ENCODE measurements around the gene SLC22A17. TPM values are rescaled to one million over a fixed set of nuclear protein-coding genes. Genes with fewer than 3 reads are reported as not detected.
A peak's percentile ranks its signal among the peaks of the same experiment; 100 is the strongest.

SLC22A17 gene
- total RNA-seq, 3 donors from 2014 or later, result 2.0 to 2.4 (median 2.3) TPM

DNA sequence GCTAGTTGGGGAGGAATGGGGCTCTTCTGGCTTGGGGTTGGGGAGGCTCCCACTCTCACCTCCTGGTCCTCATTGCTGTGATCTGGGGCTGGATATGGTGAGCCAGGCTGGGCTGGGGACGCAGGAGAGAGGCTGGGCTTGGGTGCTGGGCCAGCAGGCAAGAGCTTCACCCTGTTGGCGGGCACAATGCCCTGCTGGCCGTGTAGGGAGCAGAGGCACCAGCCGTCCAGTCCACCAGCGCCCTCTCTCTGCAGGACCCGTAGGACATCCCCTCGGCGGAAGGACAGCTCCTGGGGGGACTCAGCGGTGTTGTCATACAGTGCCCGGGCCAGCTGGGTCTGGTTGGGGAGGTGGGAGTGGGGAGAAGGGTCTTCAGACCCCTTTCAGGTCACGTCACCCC lies 7.8 kb upstream of the SLC22A17 start:
- no peak for ATAC-seq
- H3K36me3 Mint-ChIP-seq (ENCODE audit: insufficient read depth), result no peaks in the 10 kb centered on the region
- no peaks in the 10 kb centered on the region for H3K4me1 Mint-ChIP-seq (ENCODE audit: low read depth)
- no peak for DNase-seq
- H3K27me3 Mint-ChIP-seq (ENCODE audit: low read depth), result peaks cover 26% of the 10 kb centered on the region
- no peaks in the 10 kb centered on the region for H3K9me3 Mint-ChIP-seq
- no peak overlapping the region for H3K4me3 Mint-ChIP-seq

DNA sequence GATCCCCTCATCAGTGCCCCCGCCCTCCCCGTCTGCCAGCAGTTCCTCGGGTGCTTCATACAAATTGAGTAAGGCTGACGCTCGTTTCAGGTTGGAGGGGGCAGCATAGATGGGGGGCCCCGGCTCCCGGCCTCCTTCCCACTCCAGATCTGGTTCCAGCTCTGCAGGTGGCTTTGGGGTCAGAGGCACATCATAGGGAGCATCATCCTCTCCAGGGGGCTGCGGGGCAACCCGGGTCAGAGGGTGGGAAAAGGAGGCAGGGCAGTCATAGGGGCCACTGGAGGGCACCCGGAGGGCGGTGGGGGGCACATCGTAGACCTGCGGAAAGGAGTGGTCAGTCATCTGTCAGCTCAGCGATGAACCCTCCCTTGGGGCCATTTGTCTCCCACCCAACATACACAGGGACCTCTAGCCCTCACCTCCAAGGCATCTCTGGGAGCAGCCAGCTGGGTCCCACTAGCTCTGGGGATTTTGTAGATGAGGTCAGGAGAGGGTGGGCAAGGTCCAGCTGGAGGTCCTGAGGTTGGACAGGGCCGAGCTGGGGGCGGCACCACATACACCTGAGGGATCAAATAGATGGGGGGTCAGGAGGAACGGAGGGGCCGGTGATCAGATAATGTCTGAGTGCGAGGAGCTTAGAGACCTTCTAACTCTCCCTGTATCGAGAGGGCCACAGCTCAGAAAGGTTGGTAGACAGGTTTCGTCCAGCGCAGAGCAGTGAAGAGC lies 7.2 kb upstream of the SLC22A17 start:
- ATAC-seq (no peak), DNase-seq (no peak)
- Mint-ChIP-seq H3K36me3 (ENCODE audit: insufficient read depth) (no peaks in the 10 kb centered on the region), H3K9me3 (no peaks in the 10 kb centered on the region), H3K27me3 (ENCODE audit: low read depth) (peaks cover 31% of the 10 kb centered on the region), H3K4me1 (ENCODE audit: low read depth) (no peaks in the 10 kb centered on the region), H3K4me3 (no peak overlapping the region)

DNA sequence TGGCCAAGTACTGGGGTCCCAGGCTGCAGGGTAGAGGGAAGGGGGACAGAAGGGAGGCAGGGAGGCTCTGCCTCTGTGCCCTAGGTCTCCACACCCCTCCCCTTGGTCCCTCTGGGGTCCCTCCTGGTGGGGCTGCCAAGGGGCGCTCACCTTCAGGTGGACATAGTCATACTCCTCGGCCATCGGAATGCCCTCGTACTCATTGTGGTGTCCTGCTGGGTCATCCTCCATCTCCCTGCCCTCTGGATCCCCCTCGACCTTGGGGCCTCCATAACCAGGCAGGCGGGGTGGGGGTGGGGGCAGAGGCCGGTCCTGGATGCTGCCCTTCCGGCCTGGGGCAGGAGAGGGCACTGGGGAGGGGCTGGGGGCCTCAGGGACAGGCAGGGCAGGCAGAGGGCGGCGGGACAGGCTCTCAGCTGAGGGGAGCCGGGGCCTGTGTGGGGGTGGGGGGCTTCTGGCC lies 6.5 kb upstream of the SLC22A17 start:
- H3K27me3 Mint-ChIP-seq (ENCODE audit: low read depth), result peaks cover 30% of the 10 kb centered on the region
- DNase-seq, result no peak
- H3K9me3 Mint-ChIP-seq, result no peaks in the 10 kb centered on the region
- no peak overlapping the region for H3K4me3 Mint-ChIP-seq
- H3K4me1 Mint-ChIP-seq (ENCODE audit: low read depth), result no peaks in the 10 kb centered on the region
- no peaks in the 10 kb centered on the region for H3K36me3 Mint-ChIP-seq (ENCODE audit: insufficient read depth)
- no peak for ATAC-seq

DNA sequence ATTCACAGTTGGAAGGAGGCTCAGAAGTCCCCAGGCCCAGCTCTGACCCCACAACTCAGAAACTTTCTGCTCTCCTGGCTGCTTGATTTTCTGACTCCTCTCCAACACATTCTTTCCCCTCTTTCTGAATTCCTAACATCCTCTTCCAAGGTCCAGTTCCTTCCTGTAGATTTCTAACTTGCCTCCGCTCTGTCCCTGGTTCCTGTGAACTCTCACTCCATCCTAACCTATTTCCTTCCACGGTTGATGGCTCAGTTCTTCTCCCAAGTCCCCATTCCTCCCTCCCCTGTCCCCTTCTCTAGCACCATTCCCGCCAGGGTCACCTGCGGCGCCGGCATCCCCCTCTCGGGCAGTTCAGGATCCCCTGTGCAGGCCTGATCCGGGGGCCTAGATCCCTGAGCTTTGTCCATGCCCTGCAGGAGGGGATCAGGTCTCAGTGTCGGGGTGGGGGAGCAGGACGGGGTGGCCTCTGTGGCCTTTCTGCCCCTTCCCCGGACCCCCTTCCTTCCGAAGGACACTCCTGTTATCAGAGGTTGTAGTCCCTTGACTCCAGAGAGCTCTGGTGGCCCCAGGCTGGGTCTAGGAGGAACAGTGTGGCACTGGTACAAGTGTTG lies 6.0 kb upstream of the SLC22A17 start:
- H3K4me1 Mint-ChIP-seq (ENCODE audit: low read depth), result no peaks in the 10 kb centered on the region
- ATAC-seq, result no peak
- no peak overlapping the region for H3K4me3 Mint-ChIP-seq

DNA sequence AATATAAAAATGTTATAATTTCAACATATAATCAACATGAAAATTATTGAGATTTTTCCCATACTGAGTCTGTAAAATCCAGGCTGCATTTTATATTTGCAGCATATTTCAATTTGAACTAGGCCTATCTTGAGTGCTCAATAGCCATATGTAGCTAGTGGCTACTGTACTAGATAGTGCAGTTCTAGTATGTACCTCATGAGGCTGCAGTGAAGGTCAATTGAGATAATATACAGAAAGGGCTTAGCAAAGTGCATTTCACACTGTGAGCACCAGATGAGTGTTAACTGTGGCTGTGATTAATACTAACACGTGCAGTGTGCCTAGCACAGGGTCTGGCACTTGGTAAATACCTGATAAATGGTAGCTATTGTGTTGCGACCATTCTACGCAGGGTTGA lies 5.4 kb upstream of the SLC22A17 start:
- ATAC-seq (no peak), DNase-seq (no peak)
- Mint-ChIP-seq H3K36me3 (ENCODE audit: insufficient read depth) (no peaks in the 10 kb centered on the region), H3K4me3 (no peak overlapping the region), H3K9me3 (no peaks in the 10 kb centered on the region), H3K27me3 (ENCODE audit: low read depth) (peaks cover 35% of the 10 kb centered on the region), H3K4me1 (ENCODE audit: low read depth) (peaks cover 2% of the 10 kb centered on the region)

More for the DNA sequence above, 6.0 kb upstream of the SLC22A17 start:
- peaks cover 32% of the 10 kb centered on the region for H3K27me3 Mint-ChIP-seq (ENCODE audit: low read depth)
- H3K9me3 Mint-ChIP-seq, result no peaks in the 10 kb centered on the region
- H3K36me3 Mint-ChIP-seq (ENCODE audit: insufficient read depth), result no peaks in the 10 kb centered on the region
- no peak for DNase-seq

DNA sequence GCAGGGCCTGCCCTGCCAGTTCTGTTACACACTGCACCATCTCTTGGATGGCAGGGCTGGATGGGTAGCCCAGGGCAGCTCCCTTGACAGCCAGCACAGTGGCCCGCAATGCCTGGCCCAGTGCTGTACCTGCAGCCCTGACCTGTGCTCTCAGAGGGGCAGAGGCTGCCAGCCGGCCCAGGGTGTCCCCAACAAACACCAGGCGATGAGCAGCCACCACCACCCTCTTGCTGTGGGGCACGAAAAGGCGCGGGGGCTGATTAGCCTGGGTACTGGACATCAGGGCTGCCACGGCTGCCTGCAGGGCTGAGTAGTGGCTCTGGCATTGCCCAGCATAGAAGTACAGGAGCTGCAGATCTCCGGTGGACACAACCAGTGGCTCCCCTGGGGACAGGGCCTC lies 4.6 kb upstream of the SLC22A17 start:
- Mint-ChIP-seq H3K9me3 (no peaks in the 10 kb centered on the region), H3K4me1 (ENCODE audit: low read depth) (peaks cover 6% of the 10 kb centered on the region), H3K4me3 (no peak overlapping the region), H3K27me3 (ENCODE audit: low read depth) (peaks cover 37% of the 10 kb centered on the region), H3K36me3 (ENCODE audit: insufficient read depth) (no peaks in the 10 kb centered on the region)
- ATAC-seq, result no peak
- no peak for DNase-seq

DNA sequence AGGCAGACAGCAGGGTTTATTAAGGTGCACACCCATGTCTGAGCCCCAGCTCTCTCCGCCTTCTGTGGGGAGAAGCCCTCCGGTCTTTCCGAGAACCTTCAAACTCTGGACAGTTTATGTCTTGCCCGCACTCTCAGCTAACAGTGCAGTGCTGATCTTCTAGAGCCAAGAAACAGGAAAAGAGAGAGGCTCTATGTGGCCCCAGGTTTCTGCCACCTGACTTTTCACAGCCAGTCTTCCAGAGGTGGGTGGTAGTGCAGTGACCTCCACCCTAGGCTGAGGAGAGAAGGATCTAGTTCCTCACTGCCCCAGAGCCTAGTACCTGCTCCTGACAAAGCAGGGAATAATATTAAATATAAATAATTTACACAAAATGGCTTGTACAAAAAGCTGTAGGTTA lies 4.0 kb upstream of the SLC22A17 start:
- H3K4me3 Mint-ChIP-seq, result no peak overlapping the region
- no peak for ATAC-seq
- H3K4me1 Mint-ChIP-seq (ENCODE audit: low read depth), result peaks cover 6% of the 10 kb centered on the region

DNA sequence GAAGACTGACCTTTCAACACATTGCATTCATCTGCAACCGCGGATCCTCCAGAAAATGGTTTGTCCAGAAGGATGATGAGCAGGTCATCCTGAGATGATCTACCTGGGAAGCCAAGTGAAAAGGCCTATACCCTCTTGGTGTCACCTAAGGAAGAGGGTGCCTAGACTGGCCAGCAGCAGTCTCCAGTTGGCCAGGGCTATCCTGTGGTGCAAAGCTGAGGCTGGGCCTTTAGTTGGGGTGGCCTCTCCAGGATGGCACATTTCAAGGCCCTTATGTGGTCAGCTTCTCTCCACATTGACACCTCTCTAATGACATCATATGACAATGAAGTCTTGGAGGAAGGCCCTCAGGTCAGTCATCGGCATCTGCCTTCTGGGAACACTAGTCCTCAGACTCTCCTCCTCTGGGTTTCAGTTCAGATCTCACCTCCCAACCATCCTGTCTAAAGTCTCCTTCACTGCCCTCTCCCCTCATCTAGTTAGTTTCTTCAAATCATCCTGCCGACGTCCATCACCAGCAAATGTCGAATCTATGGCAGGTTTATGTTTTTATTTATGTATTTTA lies 3.3 kb upstream of the SLC22A17 start:
- Mint-ChIP-seq H3K36me3 (ENCODE audit: insufficient read depth) (no peaks in the 10 kb centered on the region), H3K27me3 (ENCODE audit: low read depth) (peaks cover 44% of the 10 kb centered on the region), H3K9me3 (no peaks in the 10 kb centered on the region), H3K4me1 (ENCODE audit: low read depth) (peaks cover 6% of the 10 kb centered on the region), H3K4me3 (no peak overlapping the region)
- no peak for ATAC-seq
- DNase-seq, result no peak

More for the DNA sequence above, 4.0 kb upstream of the SLC22A17 start:
- H3K9me3 Mint-ChIP-seq, result no peaks in the 10 kb centered on the region
- H3K27me3 Mint-ChIP-seq (ENCODE audit: low read depth), result peaks cover 37% of the 10 kb centered on the region
- no peaks in the 10 kb centered on the region for H3K36me3 Mint-ChIP-seq (ENCODE audit: insufficient read depth)
- no peak for DNase-seq

DNA sequence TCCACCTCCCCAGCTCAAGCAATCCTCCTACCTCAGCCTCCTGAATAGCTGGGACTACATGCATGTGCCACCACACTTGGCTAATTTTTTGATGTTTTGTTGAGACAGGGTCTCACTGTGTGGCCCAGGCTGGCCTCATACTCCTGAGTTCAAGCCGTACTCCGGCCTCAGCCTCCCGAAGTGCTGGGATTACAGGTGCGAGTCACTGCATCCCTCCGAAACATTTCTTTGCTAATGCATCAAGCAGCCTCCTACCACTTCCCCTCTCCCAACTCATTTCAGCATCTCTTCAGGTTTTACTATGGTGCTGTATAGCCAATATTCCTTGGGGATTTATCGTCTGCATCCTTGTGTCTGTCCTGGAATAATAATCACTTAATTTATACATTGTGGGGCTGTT lies 2.3 kb upstream of the SLC22A17 start:
- DNase-seq (no peak), ATAC-seq (no peak)
- peaks cover 49% of the 10 kb centered on the region for H3K27me3 Mint-ChIP-seq (ENCODE audit: low read depth)
- no peaks in the 10 kb centered on the region for H3K9me3 Mint-ChIP-seq
- H3K4me3 Mint-ChIP-seq, result no peak overlapping the region
- H3K4me1 Mint-ChIP-seq (ENCODE audit: low read depth), result peaks cover 6% of the 10 kb centered on the region
- H3K36me3 Mint-ChIP-seq (ENCODE audit: insufficient read depth), result no peaks in the 10 kb centered on the region

DNA sequence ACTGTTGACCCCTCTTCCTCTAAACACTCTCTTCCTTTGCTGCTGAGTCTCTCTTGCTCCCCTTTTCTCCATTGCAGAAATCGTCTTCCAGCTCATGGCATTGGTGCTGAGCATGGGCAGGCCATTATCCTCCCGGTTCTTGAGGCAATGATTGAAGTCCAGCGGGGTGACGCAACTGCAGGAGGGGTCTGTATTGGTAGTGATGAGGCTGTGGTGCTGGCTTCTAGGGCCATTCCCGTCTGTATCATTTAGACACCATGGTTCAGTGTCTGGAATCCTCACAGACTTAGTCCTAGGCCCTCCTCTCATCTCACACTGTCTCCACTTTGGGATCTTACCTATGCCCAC lies 720 bp upstream of the SLC22A17 start:
- no peak for ATAC-seq
- Mint-ChIP-seq H3K9me3 (no peaks in the 10 kb centered on the region), H3K4me3 (peak overlapping the region; percentile 73), H3K27me3 (ENCODE audit: low read depth) (peaks cover 48% of the 10 kb centered on the region), H3K4me1 (ENCODE audit: low read depth) (peaks cover 6% of the 10 kb centered on the region), H3K36me3 (ENCODE audit: insufficient read depth) (no peaks in the 10 kb centered on the region)
- DNase-seq, result no peak

DNA sequence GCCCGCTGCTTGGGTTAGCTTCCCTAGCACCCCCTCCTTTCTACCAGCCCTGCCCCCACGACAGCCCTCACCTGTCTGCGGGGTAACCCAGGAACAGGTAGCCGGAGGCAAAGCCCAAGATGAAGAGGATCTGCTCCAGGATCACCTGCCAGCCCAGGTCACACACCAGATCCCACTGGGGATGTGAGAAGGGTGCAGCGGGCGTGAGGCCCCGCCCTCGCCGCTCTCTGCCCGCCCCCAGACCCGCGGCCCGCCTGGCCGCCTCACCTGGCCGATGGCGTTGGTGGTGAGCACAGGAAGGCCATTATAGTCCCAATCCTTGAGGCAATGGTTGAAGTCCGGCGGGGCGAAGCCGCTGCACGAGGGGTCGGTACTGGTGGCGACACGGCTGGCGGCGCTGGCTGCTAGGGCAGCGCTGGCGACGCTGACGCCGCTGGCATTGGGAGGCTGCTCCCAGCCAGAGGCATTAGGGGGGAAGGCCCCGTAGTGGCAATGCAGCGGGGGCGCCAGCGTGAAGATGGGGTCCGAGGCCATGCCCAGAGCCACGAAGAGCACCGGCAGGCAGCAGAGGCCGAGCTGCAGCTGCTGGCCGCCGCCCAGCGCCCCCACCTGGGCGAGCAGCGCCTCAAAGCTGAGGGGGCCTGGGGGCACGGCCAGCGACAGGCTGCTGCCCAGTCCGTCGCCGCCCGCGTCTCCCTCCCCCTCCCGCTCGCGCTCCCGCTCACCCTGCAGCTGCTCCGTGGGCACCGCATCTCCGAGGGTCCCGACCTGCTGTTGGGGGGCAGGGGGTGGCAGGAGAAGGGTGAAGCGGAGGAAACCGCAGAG lies 794 bp downstream of the SLC22A17 start:
- H3K27me3 Mint-ChIP-seq (ENCODE audit: low read depth), result peaks cover 48% of the 10 kb centered on the region
- no peak for DNase-seq
- H3K9me3 Mint-ChIP-seq, result no peaks in the 10 kb centered on the region
- peaks cover 6% of the 10 kb centered on the region for H3K4me1 Mint-ChIP-seq (ENCODE audit: low read depth)
- ATAC-seq, result peak; percentile 38 to 45
- H3K4me3 Mint-ChIP-seq, result peak overlapping the region; percentile 73
- H3K36me3 Mint-ChIP-seq (ENCODE audit: insufficient read depth), result no peaks in the 10 kb centered on the region

DNA sequence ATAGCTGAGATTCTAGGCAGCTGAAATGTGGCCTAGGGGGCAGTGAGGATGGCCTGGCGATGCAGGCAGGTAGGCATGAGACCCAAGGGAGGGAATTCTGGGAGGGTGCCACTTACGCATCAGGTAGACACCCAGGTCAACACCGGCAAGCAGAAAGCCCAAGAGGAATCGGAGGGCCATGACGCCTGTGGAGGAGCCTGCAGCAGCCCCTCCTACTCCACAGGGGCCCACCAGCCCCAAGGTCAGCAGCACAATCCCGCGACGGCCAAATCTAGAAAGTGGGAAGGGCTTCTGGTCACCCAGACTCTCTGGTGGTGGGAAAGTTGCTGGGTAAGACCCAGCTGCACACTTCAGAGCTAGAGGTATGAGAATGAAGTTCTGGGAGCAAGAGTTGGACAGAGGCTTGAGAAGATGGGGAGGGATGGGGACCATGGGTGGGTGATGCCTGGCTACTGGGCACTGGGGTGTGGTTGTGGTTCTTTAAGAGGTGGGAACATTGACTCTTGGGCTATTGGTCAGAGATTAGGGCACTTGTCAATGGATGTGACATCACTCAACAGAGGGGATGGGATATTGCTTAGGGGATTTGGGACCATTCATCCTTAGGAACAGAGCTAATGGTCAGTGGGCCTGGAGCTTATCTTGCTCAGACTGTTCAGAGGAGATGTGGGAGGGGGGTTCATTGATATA lies 3.4 kb downstream of the SLC22A17 start:
- peaks cover 29% of the 10 kb centered on the region for H3K27me3 Mint-ChIP-seq (ENCODE audit: low read depth)
- no peaks in the 10 kb centered on the region for H3K36me3 Mint-ChIP-seq (ENCODE audit: insufficient read depth)
- no peak overlapping the region for H3K4me3 Mint-ChIP-seq
- no peak for ATAC-seq
- peaks cover 6% of the 10 kb centered on the region for H3K4me1 Mint-ChIP-seq (ENCODE audit: low read depth)
- DNase-seq, result no peak
- no peaks in the 10 kb centered on the region for H3K9me3 Mint-ChIP-seq

DNA sequence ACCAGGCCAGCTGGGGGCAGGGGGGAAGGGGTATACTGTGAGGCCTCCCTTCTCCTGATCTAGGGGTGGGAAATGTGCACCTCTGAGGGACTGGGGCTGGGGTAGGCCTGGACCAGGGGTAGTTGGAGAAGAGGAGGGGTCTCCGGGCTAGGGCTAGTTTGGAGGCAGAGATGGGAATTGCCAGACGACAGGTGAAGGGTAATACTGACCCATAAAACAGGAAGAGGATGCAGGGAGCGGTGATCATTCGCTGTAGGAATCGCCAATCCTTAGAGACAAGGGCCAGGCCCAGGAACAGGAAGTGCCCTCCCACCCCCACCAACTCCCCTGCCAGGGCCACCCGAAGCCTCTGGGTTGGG lies 4.4 kb downstream of the SLC22A17 start:
- Mint-ChIP-seq H3K4me3 (no peak overlapping the region), H3K27me3 (ENCODE audit: low read depth) (peaks cover 21% of the 10 kb centered on the region), H3K36me3 (ENCODE audit: insufficient read depth) (no peaks in the 10 kb centered on the region), H3K9me3 (no peaks in the 10 kb centered on the region), H3K4me1 (ENCODE audit: low read depth) (peaks cover 6% of the 10 kb centered on the region)
- ATAC-seq (no peak), DNase-seq (no peak)

Measured in activated T-cell treated with anti-CD3 and anti-CD28 coated beads, Interleukin-2, amount 50 U/mL, for 4 hours (primary cell).